NCI-H1417 treated with DMSO at 0.1 percent for 48 hours (cell line): ENCODE results near the gene TMEM89.

ENCODE experiments used
- DNase-seq: peaks from one replicate; lab custom pipeline; 2025; lab: John Stamatoyannopoulos, UW

TMEM89 gene

GRCh38 chr3:48587686-48588085 lies 33.9 kb downstream of the TMEM89 start:
- DNase-seq = no peak

DNA sequence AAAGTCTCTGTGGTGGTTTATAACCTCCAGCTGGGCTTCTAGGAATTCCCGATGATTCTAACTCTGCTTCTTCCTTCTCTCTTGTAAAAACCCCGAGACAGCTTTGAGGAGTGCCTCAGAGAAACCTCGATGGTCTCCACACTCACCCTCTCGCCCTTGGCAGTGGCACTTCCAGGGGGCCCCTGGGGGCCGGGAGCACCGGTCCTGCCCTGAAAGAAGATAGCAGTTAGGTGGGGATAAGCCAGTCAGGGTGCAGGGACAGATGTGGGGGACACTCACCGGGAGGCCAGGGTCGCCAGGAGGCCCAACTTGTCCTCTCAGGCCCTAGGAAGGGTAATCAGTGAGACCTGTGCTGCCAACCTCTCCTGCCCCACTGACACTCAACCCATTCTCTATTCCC lies 36.2 kb downstream of the TMEM89 start:
- DNase-seq = no peak

- no peak for DNase-seq
Measured at GRCh38 chr3:48584836-48585235, 36.7 kb downstream of the TMEM89 start.

DNA sequence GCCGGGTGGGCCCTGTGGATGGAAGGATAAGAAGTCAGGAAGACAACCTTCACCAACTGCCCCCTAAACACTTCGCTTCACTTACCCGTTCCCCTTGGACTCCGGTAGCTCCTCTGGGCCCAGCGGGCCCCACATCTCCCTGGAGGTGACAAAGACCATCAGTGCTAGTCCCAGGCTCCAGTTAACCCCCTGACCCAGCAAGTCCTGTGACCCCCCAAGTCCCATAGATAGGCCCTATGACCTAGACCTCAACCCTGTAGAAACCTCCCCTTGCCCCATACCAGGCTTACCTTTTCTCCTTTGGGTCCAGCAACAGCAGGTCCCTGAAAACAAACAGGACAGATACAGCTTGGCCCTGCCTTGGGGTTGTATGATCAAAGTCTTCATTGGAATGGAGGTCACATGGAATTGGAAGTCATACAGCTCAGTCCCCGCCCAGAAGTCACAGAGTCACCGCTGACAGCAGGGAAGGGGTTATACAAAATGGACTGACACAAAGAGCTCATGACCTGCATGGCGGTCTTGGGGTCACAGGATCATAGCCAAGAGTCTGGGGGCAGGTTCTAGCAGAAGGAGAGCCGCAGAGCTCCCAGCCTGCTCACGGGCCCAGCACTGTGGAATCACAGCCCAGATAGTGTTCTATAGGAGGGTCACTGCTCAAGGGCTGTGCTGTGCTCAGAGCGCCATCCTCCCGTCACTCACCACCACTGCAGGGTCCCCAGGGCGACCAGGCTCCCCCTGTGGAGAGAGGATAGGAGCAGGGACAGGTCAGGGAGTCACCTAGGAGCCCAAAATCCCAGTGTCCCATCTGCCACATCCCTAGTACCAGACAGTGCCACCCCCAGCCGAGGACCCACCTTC lies 39.7 kb downstream of the TMEM89 start:
- no peak for DNase-seq

- DNase-seq = no peak
Measured at GRCh38 chr3:48576647-48577046, 44.9 kb downstream of the TMEM89 start.

DNA sequence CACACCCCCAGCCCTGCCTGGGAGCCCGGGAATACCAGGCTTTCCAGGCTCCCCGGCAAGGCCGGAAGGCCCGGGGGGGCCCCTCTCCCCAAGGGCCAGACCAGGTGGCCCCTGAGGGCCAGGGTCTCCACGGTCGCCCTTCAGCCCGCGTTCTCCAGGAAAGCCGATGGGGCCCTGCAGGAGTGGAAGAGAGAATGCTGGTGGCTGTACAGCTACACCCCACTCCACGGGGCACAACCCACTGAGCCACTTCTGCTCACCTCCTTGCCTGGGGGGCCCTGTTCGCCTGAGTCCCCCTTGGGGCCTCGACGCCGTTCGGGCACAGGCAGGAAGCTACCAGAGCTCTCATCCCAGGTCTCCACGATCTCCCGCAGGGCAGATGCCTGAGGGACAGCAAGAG lies 46.2 kb downstream of the TMEM89 start:
- DNase-seq = no peak

DNA sequence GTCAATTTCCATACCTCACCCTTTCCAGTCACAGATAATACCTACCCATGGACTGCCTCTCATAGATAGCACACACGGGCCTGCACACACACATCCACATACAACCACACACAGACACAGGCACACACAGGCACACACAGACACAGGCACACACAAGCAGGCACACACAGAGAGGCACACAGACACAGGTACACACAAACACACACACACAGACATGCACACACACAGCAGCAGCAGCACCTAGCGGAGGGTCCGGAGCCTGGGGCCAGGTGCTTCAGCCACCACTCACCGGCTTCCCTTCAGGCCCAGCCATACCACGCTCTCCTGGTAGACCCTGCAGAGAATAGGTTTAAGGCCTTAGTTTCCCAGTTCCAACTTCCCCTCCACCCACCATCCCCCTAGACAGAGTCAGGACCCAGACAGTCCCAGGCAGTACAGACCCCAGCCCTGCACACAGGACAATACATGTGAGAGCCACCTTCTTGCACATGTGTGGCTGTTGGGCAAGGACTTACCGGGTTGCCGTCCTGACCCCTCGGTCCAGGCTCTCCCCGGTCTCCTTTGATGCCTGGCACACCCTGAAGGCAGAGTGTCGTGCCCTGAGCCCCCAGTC lies 47.5 kb downstream of the TMEM89 start:
- DNase-seq = no peak

DNA sequence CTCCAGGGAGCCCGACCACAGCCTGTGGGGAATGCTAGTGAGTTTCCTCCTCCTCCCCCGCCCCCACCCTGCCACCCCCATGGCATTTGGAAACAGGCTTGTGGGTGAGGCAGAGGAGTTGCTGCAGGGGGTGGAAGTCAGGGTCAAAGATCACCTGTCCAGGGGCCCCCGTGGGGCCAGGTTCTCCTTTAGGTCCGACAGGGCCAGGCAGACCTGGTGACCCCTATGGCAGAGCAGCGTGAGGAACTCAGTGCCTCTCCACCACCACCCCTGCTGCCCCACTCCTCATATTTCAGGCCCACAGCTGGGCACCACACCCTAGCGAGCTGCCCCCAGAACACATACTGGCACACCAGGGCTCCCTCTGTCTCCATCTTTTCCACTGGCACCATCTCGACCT lies 49.1 kb downstream of the TMEM89 start:
- DNase-seq = no peak

- DNase-seq = no peak
Measured at GRCh38 chr3:48571938-48572337, 49.6 kb downstream of the TMEM89 start.
